ES-I3 (cell line): ENCODE data around the gene RNF103.
A peak's percentile ranks its signal among the peaks of the same experiment; 100 is the strongest.

Experiments used
- H3K36me3 ChIP-seq: 2 replicates; pipeline ENCODE4 v1.6.1; 2013; ENCODE audit warnings: mild to moderate bottlenecking, low read length, control low read depth, moderate library complexity; ENCODE audit not compliant: insufficient read depth
- H3K4me1 ChIP-seq: 2 replicates; pipeline ENCODE4 v1.6.1; 2013; ENCODE audit warnings: mild to moderate bottlenecking, control low read depth, low read length; ENCODE audit not compliant: insufficient read depth
- H3K9ac ChIP-seq: 2 replicates; pipeline ENCODE4 v1.6.1; 2013; ENCODE audit warnings: low read depth, mild to moderate bottlenecking, low read length, moderate library complexity
- H3K9me3 ChIP-seq: 2 replicates; pipeline ENCODE4 v1.6.1; 2013; ENCODE audit warnings: mild to moderate bottlenecking, low read length, moderate library complexity; ENCODE audit not compliant: control insufficient read depth, insufficient read depth

RNF103 gene

DNA sequence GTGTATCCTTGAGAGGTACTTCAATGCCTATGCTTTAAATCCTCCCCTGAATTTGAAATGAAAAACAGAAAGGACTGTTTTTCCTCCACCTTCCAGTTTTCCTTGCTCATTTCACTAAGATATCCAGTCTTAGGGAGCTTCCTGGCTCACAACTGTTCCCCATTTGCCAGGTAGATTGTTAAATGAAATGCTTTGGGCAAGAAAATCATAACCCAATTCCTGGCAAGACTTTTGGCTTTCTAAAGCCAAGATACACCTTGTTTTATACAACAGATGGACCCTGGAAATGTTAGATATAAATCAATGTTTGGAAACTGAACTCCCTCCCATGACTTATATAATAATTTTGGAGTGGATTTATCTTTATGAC, 56.9 kb downstream of the RNF103 start:
- no peaks in the 10 kb centered on the region; the same call in 1 of the 2 replicates for H3K9me3 ChIP-seq
- no peak overlapping the region for H3K9ac ChIP-seq
- H3K36me3 ChIP-seq, result no peaks in the 10 kb centered on the region
- H3K4me1 ChIP-seq, result no peaks in the 10 kb centered on the region

DNA sequence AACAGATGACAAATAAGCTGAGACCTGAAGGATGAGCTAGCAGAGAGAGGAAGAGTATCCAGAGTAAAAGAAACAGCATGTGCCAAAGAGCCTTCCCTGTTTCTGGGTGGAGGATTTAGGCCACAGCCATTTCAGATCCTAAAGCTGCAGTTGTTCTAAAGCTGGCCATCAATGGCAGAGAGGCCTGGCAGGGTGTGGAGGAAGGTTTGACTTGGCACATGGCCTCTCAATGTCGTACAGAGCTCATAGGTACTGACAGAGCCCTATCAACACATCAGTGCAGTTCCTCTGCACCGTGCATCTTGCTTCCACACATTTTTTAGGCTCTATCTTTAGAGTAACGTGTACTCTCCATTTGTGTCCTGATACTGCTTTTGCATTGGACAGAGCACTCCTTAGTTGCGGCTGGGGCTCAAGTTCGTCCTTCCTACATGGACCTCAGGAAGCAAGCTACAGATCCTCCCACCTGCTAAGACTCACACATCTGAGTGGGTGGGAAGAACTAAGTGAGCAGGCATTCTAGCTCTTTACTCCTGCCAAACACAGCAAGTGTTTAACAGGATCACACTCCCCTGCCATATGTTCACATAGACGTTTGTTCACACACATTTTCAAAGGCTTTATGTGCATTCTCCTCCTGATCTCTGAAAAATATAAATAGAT, 57.4 kb downstream of the RNF103 start:
- no peak overlapping the region for H3K9ac ChIP-seq
- H3K36me3 ChIP-seq, result no peaks in the 10 kb centered on the region
- H3K9me3 ChIP-seq, result no peaks in the 10 kb centered on the region; the same call in 1 of the 2 replicates
- H3K4me1 ChIP-seq, result no peaks in the 10 kb centered on the region

DNA sequence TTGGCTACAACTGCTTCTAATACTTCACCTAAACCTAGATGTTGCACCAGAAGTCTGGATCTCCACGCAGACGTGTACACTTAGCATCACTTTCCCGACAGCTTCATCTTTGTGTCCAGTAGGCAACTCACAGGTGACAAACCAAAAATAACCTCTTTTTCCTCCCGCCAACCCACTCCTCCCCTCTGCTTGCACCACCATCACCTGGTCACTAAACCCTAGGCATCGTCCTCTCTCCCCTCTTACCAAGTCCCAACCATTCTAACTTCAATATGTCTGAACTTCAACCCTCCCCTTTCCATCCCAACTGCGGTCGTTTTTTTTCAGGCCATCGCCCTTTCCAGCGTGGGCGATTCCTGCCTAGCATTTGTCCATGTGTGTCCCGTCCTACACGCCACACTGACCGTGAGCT, 60.0 kb downstream of the RNF103 start:
- Histone ChIP-seq H3K36me3 (no peaks in the 10 kb centered on the region), H3K9ac (peak overlapping the region; percentile 90; the same call in 1 of the 2 replicates), H3K9me3 (no peaks in the 10 kb centered on the region; the same call in 1 of the 2 replicates), H3K4me1 (no peaks in the 10 kb centered on the region)

DNA sequence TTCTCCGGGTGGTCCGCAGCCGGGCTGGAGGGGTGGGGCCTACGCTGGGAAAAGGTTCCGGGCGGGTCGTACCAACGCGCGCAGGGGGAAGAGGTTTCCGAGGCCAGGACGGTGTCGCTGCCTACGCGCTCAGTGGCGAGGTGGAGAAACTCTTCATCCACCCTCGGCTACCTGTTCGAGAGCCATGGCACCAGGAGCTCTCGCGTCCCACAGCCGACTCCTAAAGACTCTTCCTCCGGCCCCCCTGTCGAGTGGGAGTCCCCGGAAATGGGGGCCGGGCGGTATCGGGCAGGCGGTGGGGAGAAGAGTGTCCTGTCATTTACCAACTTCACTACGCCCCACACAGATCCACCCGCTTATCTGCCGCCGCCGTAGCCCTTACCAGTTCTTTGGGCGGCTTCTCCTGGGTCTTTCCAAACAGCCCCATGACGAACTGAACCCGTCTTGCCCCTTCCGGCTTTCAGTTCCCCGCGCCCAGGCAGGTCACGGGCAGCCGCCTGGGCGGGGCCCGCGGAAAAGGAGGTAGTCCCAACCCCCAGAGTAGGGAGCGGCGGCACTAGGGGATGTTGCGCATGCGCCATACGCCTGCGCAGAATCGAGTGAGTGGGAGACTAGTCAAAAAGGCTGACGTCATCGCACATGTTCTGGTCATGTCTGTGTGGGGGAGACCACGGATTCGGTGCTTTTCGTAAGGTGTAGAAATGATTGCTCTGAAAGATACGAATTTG, 60.6 kb downstream of the RNF103 start, which contains the start of gene CHMP3:
TSS of gene CHMP3 (minus strand) at position 522 of the 728 bp plus-strand sequence. CDS start at position 427, 95 bp downstream.
- H3K4me1 ChIP-seq, result no peaks in the 10 kb centered on the region
- no peaks in the 10 kb centered on the region for H3K36me3 ChIP-seq
- H3K9ac ChIP-seq, result peak within 1 kb of the TSS; percentile 90

DNA sequence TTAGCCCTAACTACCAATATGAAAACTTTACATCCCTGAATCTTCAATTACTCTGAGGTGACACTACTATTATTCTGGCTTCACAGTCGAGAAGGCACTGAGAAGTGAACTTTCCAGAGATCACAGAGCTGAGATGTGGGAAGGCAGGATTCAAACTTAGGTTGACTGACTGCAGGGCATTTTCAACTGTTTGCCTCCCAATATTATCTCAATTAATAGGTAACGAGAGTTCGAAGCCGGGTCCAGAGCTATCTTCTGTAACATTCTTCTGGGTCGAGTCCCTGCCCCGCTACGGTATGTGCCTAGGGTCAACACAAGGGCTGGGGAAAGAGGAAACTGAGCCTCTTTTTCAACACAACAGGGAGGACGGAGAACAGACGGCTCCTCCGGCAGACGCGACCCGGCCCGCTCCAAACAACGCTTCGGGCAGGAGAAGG, 61.2 kb downstream of the RNF103 start:
- no peaks in the 10 kb centered on the region for H3K36me3 ChIP-seq
- peak overlapping the region; percentile 90 for H3K9ac ChIP-seq
- peaks cover 3% of the 10 kb centered on the region; the same call in 1 of the 2 replicates for H3K9me3 ChIP-seq
- H3K4me1 ChIP-seq, result no peaks in the 10 kb centered on the region

More for the DNA sequence above, 60.6 kb downstream of the RNF103 start, which contains the start of gene CHMP3:
- no peaks in the 10 kb centered on the region; the same call in 1 of the 2 replicates for H3K9me3 ChIP-seq

DNA sequence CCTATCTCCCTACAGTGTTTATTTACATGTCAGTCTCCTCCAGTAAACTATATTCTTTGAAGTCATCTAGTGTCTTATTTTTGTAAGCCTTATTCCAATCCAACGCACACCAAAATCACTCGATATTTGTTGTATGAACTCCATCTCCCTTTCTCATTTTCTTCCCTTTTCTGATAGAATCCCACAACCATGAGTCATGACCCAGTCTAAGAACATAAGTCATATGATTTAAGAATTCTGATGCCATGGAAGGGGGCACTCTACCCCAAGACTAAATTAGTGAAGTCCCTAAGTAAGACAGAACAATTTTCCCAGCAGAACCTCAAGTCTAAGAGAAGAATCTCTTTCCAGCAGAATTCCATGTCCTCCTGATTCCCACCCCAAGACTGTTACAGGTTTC, 65.8 kb downstream of the RNF103 start:
- H3K9ac ChIP-seq, result no peak overlapping the region
- no peaks in the 10 kb centered on the region for H3K36me3 ChIP-seq
- H3K9me3 ChIP-seq, result 0 out of 2 replicates have a peak, but pooled peaks cover 3% of the 10 kb centered on the region
- H3K4me1 ChIP-seq, result no peaks in the 10 kb centered on the region

DNA sequence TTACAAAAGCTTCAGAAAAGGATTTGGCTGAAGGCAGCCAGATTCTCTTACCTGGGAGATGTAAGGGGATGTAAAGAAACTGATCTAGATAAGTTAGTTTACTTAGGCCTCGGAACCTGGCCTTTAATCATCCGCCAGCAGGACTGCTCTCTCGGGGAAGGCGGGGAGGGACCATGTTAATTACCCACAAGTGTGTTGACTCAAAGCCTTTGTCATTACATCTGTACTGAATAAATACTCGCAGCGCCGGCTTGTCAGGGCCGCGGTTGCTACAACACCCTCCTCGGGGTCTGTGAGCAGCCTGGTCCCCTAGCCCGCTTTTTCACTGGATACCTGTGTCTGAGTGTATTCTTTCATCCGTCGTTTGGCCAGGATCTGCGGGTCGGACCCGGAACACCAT, 67.2 kb downstream of the RNF103 start:
- H3K4me1 ChIP-seq, result no peaks in the 10 kb centered on the region
- H3K36me3 ChIP-seq, result no peaks in the 10 kb centered on the region
- peaks cover 12% of the 10 kb centered on the region; the same call in 1 of the 2 replicates for H3K9me3 ChIP-seq
- no peak overlapping the region for H3K9ac ChIP-seq
